CD14-positive monocyte (primary cell): Measurements from ENCODE around the gene EMILIN1. TPM values are rescaled to one million over a fixed set of nuclear protein-coding genes. Genes with fewer than 3 reads are reported as not detected.

Experiments
- DNase-seq, 3 donors: peaks; one replicate each; pipeline ENCODE4 v3.0.0-alpha.2; 2011 to 2022
- H2AFZ ChIP-seq: 2 replicates; pipeline ENCODE4 v1.6.0; 2012; ENCODE audit warnings: mild to moderate bottlenecking, low read depth, low read length, inconsistent platforms; ENCODE audit not compliant: insufficient read depth, poor library complexity, severe bottlenecking
- H3K27ac ChIP-seq, 2 donors: 1 replicate in 1 of 2; 2 replicates in 1 of 2; pipeline ENCODE4 v1.5.1; 2012 to 2013; ENCODE audit warnings: low read length in 2 of 2, control low read depth in 1 of 2, inconsistent platforms in 1 of 2, low read depth in 1 of 2, mild to moderate bottlenecking in 1 of 2
- H3K27me3 ChIP-seq, 2 donors: one replicate each; pipeline versions ENCODE4 v1.6.0 to v1.6.1; 2011 to 2013; ENCODE audit warnings: low read length in 2 of 2; ENCODE audit not compliant: control insufficient read depth in 2 of 2, insufficient read depth in 2 of 2
- H3K36me3 ChIP-seq, 2 donors: replicated peaks in 1 of 2; 1 replicate in 1 of 2; 2 replicates in 1 of 2; pipeline versions ENCODE4 v1.5.1 to v1.6.1; 2012 to 2013; ENCODE audit warnings: low read length in 2 of 2, control low read depth in 1 of 2, inconsistent platforms in 1 of 2, mild to moderate bottlenecking in 1 of 2; ENCODE audit not compliant: insufficient read depth in 2 of 2, control insufficient read depth in 1 of 2
- H3K4me1 ChIP-seq, 2 donors: 1 replicate in 1 of 2; 2 replicates in 1 of 2; pipeline versions ENCODE4 v1.5.1 to v1.6.1; 2012 to 2013; ENCODE audit warnings: low read length in 2 of 2, control low read depth in 1 of 2, inconsistent platforms in 1 of 2, mild to moderate bottlenecking in 1 of 2, moderate library complexity in 1 of 2; ENCODE audit not compliant: insufficient read depth in 2 of 2, control insufficient read depth in 1 of 2
- H3K4me2 ChIP-seq: replicated peaks from 2 replicates; pipeline ENCODE3; 2012; ENCODE audit warnings: low read length, moderate library complexity, mild to moderate bottlenecking; ENCODE audit not compliant: poor library complexity, severe bottlenecking; ENCODE audit errors: extremely low read depth
- H3K4me3 ChIP-seq, 3 experiments: fragments of 200-600 bp in 1 of 3; sonication (generic) in 1 of 3; replicated peaks in 1 of 3; 1 replicate in 2 of 3; 2 replicates in 1 of 3; pipeline ENCODE4 v1.5.1; 2011 to 2013; ENCODE audit warnings: low read length in 3 of 3, mild to moderate bottlenecking in 3 of 3, control low read depth in 2 of 3, low read depth in 2 of 3, inconsistent platforms in 1 of 3, moderate library complexity in 1 of 3
- H3K79me2 ChIP-seq: 2 replicates; pipeline ENCODE4 v1.6.0; 2012; ENCODE audit warnings: mild to moderate bottlenecking, control low read depth, inconsistent platforms, low read length, moderate library complexity; ENCODE audit not compliant: insufficient read depth
- H3K9ac ChIP-seq: 2 replicates; pipeline ENCODE4 v1.6.0; 2017; ENCODE audit warnings: low read length, mild to moderate bottlenecking; ENCODE audit not compliant: insufficient read depth, poor library complexity, severe bottlenecking
- H3K9me3 ChIP-seq, 2 donors: replicated peaks in 1 of 2; 1 replicate in 1 of 2; 2 replicates in 1 of 2; pipeline versions ENCODE4 v1.5.1 to v1.6.1; 2012 to 2013; ENCODE audit warnings: low read length in 2 of 2, control low read depth in 1 of 2; ENCODE audit not compliant: control insufficient read depth in 1 of 2, insufficient read depth in 1 of 2
- H4K20me1 ChIP-seq: 2 replicates; pipeline ENCODE4 v1.6.0; 2012; ENCODE audit warnings: mild to moderate bottlenecking, low read length, control low read depth, moderate library complexity; ENCODE audit not compliant: insufficient read depth
- H3K27ac Mint-ChIP-seq, 7 donors: one replicate each; pipeline ENCODE4 v1.8.0; 2020; ENCODE audit warnings: mild to moderate bottlenecking in 7 of 7, mixed read lengths in 7 of 7, moderate library complexity in 6 of 7, inconsistent platforms in 2 of 7
- H3K27me3 Mint-ChIP-seq, 3 donors: one replicate each; pipeline ENCODE4 v1.8.0; 2021 to 2022; ENCODE audit warnings: low read depth in 3 of 3, mild to moderate bottlenecking in 3 of 3, mixed read lengths in 3 of 3, moderate library complexity in 3 of 3, inconsistent platforms in 1 of 3
- H3K36me3 Mint-ChIP-seq, 2 donors: one replicate each; pipeline ENCODE4 v1.8.0; 2020; ENCODE audit warnings: mixed read lengths in 2 of 2, inconsistent platforms in 1 of 2, mild to moderate bottlenecking in 1 of 2
- H3K4me1 Mint-ChIP-seq: one replicate; pipeline ENCODE4 v1.8.0; 2020; ENCODE audit warnings: mild to moderate bottlenecking, mixed read lengths
- H3K4me3 Mint-ChIP-seq, 2 donors: one replicate each; pipeline ENCODE4 v1.8.0; 2020; ENCODE audit warnings: mild to moderate bottlenecking in 2 of 2, mixed read lengths in 2 of 2, moderate library complexity in 1 of 2
- H3K9me3 Mint-ChIP-seq, 7 donors: one replicate each; pipeline ENCODE4 v1.8.0; 2020 to 2022; ENCODE audit warnings: mixed read lengths in 7 of 7, mild to moderate bottlenecking in 6 of 7, moderate library complexity in 6 of 7, inconsistent platforms in 2 of 7
- CTCF ChIP-seq: fragments of 200-600 bp; IDR thresholded peaks from one replicate; pipeline ENCODE4 v1.8.0; 2022; ENCODE audit warnings: antibody characterized with exemption, mild to moderate bottlenecking
- WGBS: methylation state at CpG from one replicate; pipeline ENCODE4 v1.1.5; 2013; ENCODE audit warnings: missing lambda C conversion rate; ENCODE audit not compliant: insufficient coverage; 5-methylcytosine and 5-hydroxymethylcytosine counted together
- intact Hi-C, 2 donors: fragments of 100-400 bp; cut with micrococcal nuclease; formaldehyde crosslinking; loops; one replicate each; pipeline versions ENCODE4 v1.15.0 to v1.15.1; 2023
- polyA plus RNA-seq, 3 donors: library from polyadenylated mRNA; depleted of rRNA in 1 of 3; unstranded in 2 of 3; stranded (reverse) in 1 of 3; fragments of 300-500 nt in 2 of 3; fragments of >200 nt in 1 of 3; fragmentation: Illumina TruSeq in 2 of 3; gene quantifications; 1 replicate in 2 of 3; 2 replicates in 1 of 3; pipeline ENCODE4 v1.2.3, GENCODE V29; 2012 to 2021

The EMILIN1 gene
- polyA plus RNA-seq, 3 donors = 0.43 to 1.0 (median 0.44) TPM

- Histone ChIP-seq H3K36me3 (no peaks in the 10 kb centered on the region), H2AFZ (no peak overlapping the region), H3K79me2 (no peaks in the 10 kb centered on the region), H3K4me2 (no peak overlapping the region), H3K27me3 (no peaks in the 10 kb centered on the region), H3K27ac (no peak overlapping the region), H4K20me1 (no peaks in the 10 kb centered on the region), H3K9me3 (no peaks in the 10 kb centered on the region), H3K4me1 (peaks cover 18 to 25% of the 10 kb centered on the region in 2 donors), H3K9ac (no peak overlapping the region), H3K4me3 (no peak overlapping the region)
- WGBS = 97% methylated on average over 12 of the region's 14 CpGs
- H3K27me3 Mint-ChIP-seq = peaks cover 0 to 7% (median 6%) of the 10 kb centered on the region in 3 donors
- intact Hi-C loops = loop anchor here (5.0 kb wide), 2 partner anchors 37 to 123 kb away; partner anchors contain the start of genes AGBL5 (in 2 of the 2), ATRAID (in 1 of the 2) and SLC5A6 (in 1 of the 2)
- H3K9me3 Mint-ChIP-seq = no peaks in the 10 kb centered on the region
- no peak overlapping the region for H3K4me3 Mint-ChIP-seq
- DNase-seq = no peak
- H3K4me1 Mint-ChIP-seq = peaks cover 21% of the 10 kb centered on the region
- peaks cover 0 to 3% of the 10 kb centered on the region in 2 donors for H3K36me3 Mint-ChIP-seq
- H3K27ac Mint-ChIP-seq = no peak overlapping the region
- no peak for TF ChIP-seq CTCF
Observed at GRCh38 chr2:27089111-27089954, 10.9 kb downstream of the EMILIN1 start.

- H3K4me1 Mint-ChIP-seq = peaks cover 21% of the 10 kb centered on the region
- no peak overlapping the region for H3K4me2 ChIP-seq
- H3K27ac Mint-ChIP-seq = peak overlapping the region in 1 of 7 donors; percentile 23
- no peaks in the 10 kb centered on the region for H3K79me2 ChIP-seq
- no peak overlapping the region for H3K4me3 Mint-ChIP-seq
- no peak overlapping the region for H3K27ac ChIP-seq
- no peak overlapping the region for H2AFZ ChIP-seq
- H3K4me3 ChIP-seq = no peak overlapping the region
- DNase-seq = no peak
- intact Hi-C loops = no loop called here
- H3K36me3 Mint-ChIP-seq = peaks cover 0 to 3% of the 10 kb centered on the region in 2 donors
- H3K9me3 ChIP-seq = no peaks in the 10 kb centered on the region
- no peaks in the 10 kb centered on the region for H3K27me3 ChIP-seq
- no peaks in the 10 kb centered on the region for H4K20me1 ChIP-seq
- H3K36me3 ChIP-seq = no peaks in the 10 kb centered on the region
- no peak for TF ChIP-seq CTCF
- H3K27me3 Mint-ChIP-seq = peaks cover 0 to 8% (median 6%) of the 10 kb centered on the region in 3 donors
- peaks cover 18 to 22% of the 10 kb centered on the region in 2 donors for H3K4me1 ChIP-seq
- no peaks in the 10 kb centered on the region for H3K9me3 Mint-ChIP-seq
- WGBS = 74% methylated on average over 18 of the region's 25 CpGs
- no peak overlapping the region for H3K9ac ChIP-seq
Observed at GRCh38 chr2:27091746-27092695, 13.6 kb downstream of the EMILIN1 start.
